Middle frontal gyrus (tissue), 1 donor: ENCODE data around the gene HSPA8.

Experiments
- DNase-seq: peaks from one replicate; pipeline ENCODE4 v3.0.0-alpha.2; 2015; ENCODE audit warnings: low spot score; ENCODE audit errors: extremely low spot score

Gene HSPA8

GRCh38 chr11:123051146-123051545 is 10.8 kb downstream of the HSPA8 start:
- DNase-seq: no peak

DNA sequence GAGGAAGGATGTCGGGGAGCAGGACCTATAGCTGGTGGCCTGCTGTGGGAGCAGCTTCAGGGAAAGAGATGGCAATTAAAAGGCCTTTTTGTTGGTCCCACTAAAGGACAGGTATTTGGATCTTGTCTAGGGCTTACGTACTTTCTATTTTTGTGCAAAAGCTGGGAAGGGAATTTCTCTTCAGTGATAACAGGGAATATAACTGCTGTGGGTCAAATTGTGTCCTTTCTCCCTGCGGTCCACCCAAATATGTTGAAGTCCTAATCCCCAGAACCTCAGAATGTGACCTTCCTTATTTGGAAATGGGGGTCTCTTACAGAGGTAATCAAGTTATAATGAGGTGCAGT is 14.0 kb downstream of the HSPA8 start:
- no peak for DNase-seq

DNA sequence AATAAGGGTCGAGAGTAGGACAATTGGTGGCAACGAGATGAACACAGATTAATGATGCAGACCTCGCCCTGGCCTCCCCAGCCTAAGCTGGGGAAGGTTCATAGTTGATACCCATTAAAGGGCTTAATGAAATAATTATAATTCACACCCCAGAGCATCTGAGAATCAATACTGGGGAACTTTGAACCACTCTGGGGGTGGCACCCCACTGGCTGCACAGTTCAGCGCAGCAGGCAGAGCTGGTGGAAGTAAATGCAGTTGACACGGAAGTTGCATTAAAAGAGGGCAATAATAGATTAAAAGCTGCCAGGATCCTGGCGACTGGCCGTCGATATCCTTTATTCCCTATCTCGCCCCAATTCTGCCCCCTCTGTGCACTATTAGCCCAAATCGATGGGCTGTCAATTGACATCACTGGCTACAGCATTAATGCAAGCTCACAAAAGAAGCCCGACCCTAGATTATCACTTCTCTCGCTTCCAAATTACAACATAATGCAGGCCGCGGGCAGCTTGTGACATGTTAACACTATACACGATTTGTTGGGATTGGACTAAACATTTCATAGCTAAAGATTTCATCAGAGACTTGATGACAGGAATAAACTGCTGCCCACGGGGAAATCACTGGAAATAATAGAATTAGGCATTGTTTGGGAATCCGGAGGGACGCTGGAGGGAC is 14.5 kb downstream of the HSPA8 start:
- DNase-seq: no peak

- no peak for DNase-seq
Observed at GRCh38 chr11:123046473-123047259, 15.3 kb downstream of the HSPA8 start.

GRCh38 chr11:123045101-123045500 is 16.8 kb downstream of the HSPA8 start:
- DNase-seq: no peak

DNA sequence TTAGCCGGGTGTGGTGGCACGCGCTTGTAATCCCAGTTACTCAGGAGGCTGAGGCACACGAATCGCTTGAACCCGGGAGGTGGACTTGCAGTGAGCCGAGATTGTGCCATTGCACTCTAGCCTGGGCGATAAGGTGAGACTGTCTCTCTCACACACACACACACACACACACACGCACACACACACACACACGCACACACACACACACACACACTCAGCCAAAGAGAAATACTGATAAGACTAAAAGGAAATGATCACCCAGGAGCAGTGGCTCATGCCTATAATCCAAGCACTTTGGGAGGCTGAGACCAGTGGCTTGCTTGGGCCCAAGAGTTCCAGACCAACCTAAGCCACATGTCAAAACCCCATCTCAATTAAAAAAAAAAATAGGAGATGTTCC is 20.8 kb downstream of the HSPA8 start:
- no peak for DNase-seq

GRCh38 chr11:123040111-123040432 is 21.9 kb downstream of the HSPA8 start:
- DNase-seq: no peak

GRCh38 chr11:123035831-123036230 is 26.1 kb downstream of the HSPA8 start:
- no peak for DNase-seq

DNA sequence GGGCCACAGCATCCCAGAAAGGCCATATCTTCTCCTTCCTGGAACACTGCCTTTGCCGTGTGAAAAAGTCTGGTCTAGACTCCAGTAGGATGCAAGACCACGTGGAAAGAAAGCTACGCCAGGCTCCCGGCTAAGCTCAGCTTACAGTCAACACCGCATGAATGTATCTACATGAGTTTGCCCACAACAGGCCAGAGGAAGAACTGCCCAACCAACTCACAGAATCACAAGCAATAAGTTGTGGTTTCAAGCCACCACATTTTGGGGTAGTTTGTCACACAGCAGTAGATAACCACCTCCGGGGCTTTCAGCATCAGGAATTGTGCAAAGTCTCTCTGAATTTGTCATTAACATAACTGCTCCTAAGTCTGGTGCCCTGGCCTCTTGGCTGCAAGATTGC is 27.3 kb downstream of the HSPA8 start:
- no peak for DNase-seq

DNA sequence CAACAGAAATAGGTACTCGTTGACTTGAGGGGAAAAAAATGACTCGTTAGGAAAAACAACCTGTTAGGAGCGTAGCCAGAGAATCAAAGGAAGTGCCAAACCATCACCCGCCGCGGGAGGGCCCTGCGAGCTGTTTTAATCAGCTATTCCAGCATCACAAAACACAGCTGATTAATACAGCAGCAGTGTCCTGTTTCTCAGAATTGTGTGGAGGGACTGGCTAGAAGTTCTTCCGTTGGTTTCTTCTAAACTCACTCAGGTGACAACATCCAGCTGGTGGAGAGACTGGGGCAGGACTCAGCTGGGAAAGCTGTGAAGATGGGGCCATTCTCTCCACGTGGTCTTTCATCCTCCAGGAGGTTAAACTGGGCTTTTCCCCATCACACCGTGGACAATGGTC is 28.0 kb downstream of the HSPA8 start:
- DNase-seq: no peak

DNA sequence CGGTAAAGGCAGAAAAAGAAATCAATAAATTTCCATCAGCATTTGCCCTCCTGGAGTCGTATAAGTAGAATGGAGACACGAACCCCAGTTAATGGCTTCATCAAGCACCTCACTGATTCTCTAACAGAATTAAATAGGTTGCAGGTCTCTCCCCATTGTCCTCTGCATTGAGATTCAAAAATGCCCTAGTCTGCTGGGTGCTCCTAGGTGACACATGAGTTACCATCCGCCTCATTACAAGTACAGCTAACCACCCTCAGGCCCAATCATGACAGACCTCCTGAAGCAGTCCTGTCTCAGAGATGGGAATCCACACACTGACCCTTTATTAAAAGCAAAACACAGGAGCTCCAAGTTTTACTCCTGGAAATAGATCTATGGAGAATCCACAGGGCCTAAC is 31.4 kb downstream of the HSPA8 start:
- DNase-seq: no peak

DNA sequence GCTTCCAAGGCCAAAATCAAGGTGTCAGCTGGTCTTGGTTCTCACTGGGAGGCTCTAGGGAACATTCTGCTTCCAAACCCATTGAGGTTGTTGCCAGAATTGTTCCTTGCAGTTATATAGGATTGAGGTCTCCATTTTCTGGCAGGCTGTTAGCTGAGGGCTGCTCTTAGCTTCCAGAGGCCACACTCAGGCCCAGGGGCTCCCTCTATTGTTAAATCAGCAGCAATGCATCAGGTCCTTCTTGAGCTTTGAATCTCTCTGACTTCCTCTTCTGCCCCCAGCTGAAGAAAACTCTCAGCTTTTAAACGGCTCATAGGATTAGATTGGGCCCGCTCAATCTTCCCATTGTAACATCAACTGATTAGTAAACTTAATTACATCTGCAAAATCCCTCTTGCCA is 41.0 kb downstream of the HSPA8 start:
- no peak for DNase-seq

GRCh38 chr11:123018702-123019101 is 43.2 kb downstream of the HSPA8 start:
- DNase-seq: no peak

DNA sequence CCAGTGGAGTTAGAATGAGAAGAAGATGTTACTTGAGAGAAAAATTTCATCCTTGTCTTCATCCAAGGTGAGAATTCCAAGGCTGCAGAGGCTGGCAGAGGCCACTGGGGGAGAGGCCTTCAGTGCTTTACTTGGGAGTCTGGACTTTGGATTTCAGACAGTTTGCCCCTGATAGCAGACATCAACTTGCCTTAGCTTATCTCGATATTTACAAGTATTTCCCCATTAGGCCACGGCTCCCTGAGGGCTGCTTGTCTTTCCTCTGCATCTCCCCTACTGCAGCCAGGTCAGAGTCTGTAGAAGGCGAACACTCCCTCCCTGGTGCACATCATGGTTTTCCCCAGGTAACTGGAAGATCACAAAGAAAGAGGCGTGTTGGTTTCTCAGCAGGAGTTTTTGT is 50.4 kb downstream of the HSPA8 start:
- DNase-seq: no peak
